GM13977 (cell line): Measurements from ENCODE around the gene MARS1.
"Not testable (repeated sequence)": the region's sequence is repeated elsewhere in the genome, so short reads cannot be mapped to it uniquely, and the experiment has no call there.

Experiments used
- DNase-seq: peaks from one replicate; pipeline ENCODE4 v3.0.0; 2012; ENCODE audit warnings: low spot score
- in situ Hi-C: fragments of 300-500 bp; cut with MboI; formaldehyde crosslinking; loops from one replicate; pipeline ENCODE4 v1.12.0; 2022; ENCODE audit warnings: low sequenced_read_pairs, low pct_unique_long_range_greater_than_20kb, mixed read lengths, inconsistent platforms; ENCODE audit not compliant: unreplicated experiment
- TF ChIP-seq, protein P1 (sequence below): IDR thresholded peaks from 2 replicates; pipeline ENCODE4 v1.5.1; 2012; ENCODE audit warnings: mild to moderate bottlenecking, control low read depth; ENCODE audit not compliant: insufficient read depth; ENCODE audit errors: extremely low read depth, missing control alignments

MARS1 gene

DNA sequence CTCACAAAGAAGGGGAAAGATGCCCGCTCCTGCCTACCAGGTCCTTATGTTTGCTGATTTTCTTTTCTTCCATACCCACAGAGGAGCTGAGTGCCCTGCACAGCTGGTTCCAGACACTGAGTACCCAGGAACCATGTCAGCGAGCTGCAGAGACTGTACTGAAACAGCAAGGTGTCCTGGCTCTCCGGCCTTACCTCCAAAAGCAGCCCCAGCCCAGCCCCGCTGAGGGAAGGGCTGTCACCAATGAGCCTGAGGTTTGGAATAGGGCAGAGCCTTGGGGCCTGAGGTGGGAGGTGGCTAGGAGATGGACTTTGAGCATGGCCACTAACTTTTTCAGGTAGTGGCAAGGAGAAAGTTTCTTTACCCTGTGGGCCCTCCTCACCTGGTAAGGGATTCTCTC lies 2.3 kb downstream of the MARS1 start:
- no peak for DNase-seq
- TF ChIP-seq, protein P1, sequence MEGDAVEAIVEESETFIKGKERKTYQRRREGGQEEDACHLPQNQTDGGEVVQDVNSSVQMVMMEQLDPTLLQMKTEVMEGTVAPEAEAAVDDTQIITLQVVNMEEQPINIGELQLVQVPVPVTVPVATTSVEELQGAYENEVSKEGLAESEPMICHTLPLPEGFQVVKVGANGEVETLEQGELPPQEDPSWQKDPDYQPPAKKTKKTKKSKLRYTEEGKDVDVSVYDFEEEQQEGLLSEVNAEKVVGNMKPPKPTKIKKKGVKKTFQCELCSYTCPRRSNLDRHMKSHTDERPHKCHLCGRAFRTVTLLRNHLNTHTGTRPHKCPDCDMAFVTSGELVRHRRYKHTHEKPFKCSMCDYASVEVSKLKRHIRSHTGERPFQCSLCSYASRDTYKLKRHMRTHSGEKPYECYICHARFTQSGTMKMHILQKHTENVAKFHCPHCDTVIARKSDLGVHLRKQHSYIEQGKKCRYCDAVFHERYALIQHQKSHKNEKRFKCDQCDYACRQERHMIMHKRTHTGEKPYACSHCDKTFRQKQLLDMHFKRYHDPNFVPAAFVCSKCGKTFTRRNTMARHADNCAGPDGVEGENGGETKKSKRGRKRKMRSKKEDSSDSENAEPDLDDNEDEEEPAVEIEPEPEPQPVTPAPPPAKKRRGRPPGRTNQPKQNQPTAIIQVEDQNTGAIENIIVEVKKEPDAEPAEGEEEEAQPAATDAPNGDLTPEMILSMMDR, result no peak
- in situ Hi-C loops, result no loop called here

DNA sequence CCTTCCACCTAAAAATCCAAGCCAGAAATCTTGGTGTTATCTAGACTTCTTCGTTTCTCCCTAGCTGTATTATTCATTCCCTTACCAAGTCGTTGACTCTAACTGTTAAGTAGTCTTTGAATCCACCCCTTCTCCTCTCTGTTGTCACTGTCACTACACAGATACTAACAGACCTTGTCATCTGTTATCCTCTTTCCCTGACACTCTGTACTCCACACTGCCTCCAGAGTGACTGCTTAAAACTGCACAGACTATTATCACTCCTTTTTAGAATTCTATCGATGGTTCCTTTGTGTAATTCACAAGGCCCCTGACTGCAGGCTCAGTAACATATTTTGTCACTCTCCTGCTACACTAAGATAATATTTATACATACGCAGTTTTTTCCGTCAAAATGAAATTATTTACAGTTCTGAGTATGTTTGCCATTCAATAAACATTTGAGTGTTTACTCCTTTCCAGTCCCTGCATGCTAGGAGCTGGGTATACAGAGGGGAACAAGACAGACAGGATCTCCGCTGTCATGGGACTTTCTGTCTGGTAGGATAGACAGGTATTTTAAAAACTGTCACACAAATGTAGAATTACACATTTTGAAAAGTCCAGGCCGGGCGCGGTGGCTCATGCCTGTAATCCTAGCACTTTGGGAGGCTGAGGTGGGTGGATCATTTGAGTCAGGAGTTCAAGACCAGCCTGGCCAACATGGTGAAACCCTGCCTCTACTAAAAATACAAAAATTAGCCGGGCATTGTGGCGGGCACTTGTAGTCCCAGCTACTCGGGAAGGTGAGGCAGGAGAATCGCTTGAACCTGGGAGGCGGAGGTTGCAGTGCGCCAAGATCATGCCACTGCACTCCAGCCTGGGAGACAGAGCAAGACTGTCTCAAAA lies 3.8 kb downstream of the MARS1 start:
- no peak for DNase-seq

GRCh38 chr12:57495051-57495701 lies 7.3 kb downstream of the MARS1 start:
- in situ Hi-C loops, DNase-seq: not testable (repeated sequence)

More for the DNA sequence above, 3.8 kb downstream of the MARS1 start:
- in situ Hi-C loops, result no loop called here
- TF ChIP-seq, protein P1, result no peak

GRCh38 chr12:57496822-57497221 lies 9.0 kb downstream of the MARS1 start:
- in situ Hi-C loops, result no loop called here

GRCh38 chr12:57497223-57498131 lies 9.6 kb downstream of the MARS1 start:
- TF ChIP-seq, protein P1, result no peak
- no peak for DNase-seq

More at GRCh38 chr12:57496822-57497221, 9.0 kb downstream of the MARS1 start:
- no peak for DNase-seq
- TF ChIP-seq, protein P1, result no peak

DNA sequence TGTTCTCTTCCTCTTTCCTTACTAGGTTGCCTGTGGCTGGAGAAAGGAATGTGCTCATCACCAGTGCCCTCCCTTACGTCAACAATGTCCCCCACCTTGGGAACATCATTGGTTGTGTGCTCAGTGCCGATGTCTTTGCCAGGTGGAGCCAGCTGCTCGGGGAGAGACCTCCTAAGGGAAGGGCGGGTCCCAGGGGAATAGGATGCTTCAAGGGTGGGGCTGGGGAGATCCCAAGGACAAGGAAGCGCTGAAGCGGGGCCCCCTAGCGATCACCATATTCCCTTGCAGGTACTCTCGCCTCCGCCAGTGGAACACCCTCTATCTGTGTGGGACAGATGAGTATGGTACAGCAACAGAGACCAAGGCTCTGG lies 10.2 kb downstream of the MARS1 start:
- DNase-seq, result no peak
- in situ Hi-C loops, result no loop called here
- TF ChIP-seq, protein P1, result no peak

More at GRCh38 chr12:57497223-57498131, 9.6 kb downstream of the MARS1 start:
- in situ Hi-C loops, result no loop called here
